PC-9 (cell line): ENCODE results near the gene CDC42BPB. TPM values are rescaled to one million over a fixed set of nuclear protein-coding genes. Genes with fewer than 3 reads are reported as not detected.

ENCODE experiments used
- BruUV-seq: library from RNA; stranded (reverse); fragments of 400-500 nt; replicated peaks from 2 replicates; lab custom pipeline; 2021; lab: Mats Ljungman, UMichigan
- CTCF ChIA-PET: fragments of 300-600 bp; sonication (Branson Sonifier 250); formaldehyde crosslinking; loops from one replicate; lab custom pipeline; 2022; ENCODE audit warnings: antibody characterized with exemption; lab: Charles Lee
- POLR2A ChIA-PET: fragments of 300-600 bp; sonication (Branson Sonifier 250); formaldehyde crosslinking; loops from one replicate; lab custom pipeline; 2022; ENCODE audit warnings: antibody characterized with exemption; ENCODE audit not compliant: unreplicated experiment; lab: Charles Lee
- DNase-seq, 2 experiments: peaks; one replicate each; pipeline versions ENCODE4 v3.0.0 to v3.0.0-alpha.2; 2015 to 2022; ENCODE audit warnings: mixed read lengths in 1 of 2
- H2AFZ ChIP-seq: fragments of 200-600 bp; sonication (generic); 2 replicates; pipeline ENCODE4 v1.8.1; 2017; ENCODE audit warnings: antibody characterized with exemption
- H3F3A ChIP-seq: fragments of 200-600 bp; sonication (generic); 2 replicates; pipeline ENCODE4 v1.8.1; 2017; ENCODE audit warnings: antibody characterized with exemption, mild to moderate bottlenecking, low read depth; ENCODE audit not compliant: insufficient read depth
- H3K27ac ChIP-seq: fragments of 200-600 bp; sonication (generic); 2 replicates; pipeline ENCODE4 v1.6.1; 2016; ENCODE audit warnings: mixed run types
- H3K27me3 ChIP-seq: fragments of 200-600 bp; sonication (generic); 2 replicates; pipeline ENCODE4 v1.6.1; 2016; ENCODE audit warnings: low read depth, mixed run types; ENCODE audit not compliant: insufficient read depth
- H3K36me3 ChIP-seq: fragments of 200-600 bp; sonication (generic); 2 replicates; pipeline ENCODE4 v1.6.1; 2016; ENCODE audit warnings: low read depth, mixed run types
- H3K4me1 ChIP-seq: fragments of 200-600 bp; sonication (generic); replicated peaks from 2 replicates; pipeline ENCODE4 v1.6.1; 2016; ENCODE audit warnings: mixed run types; ENCODE audit not compliant: insufficient read depth
- H3K4me2 ChIP-seq: fragments of 200-600 bp; sonication (generic); 2 replicates; pipeline ENCODE4 v1.6.1; 2017; ENCODE audit warnings: mixed run types
- H3K4me3 ChIP-seq: fragments of 200-600 bp; sonication (generic); 2 replicates; pipeline ENCODE4 v1.6.1; 2016; ENCODE audit warnings: mixed run types
- H3K79me2 ChIP-seq: fragments of 200-600 bp; sonication (generic); 2 replicates; pipeline ENCODE4 v1.6.1; 2017; ENCODE audit warnings: low read depth, mixed run types
- H3K9me2 ChIP-seq: fragments of 200-600 bp; sonication (generic); 2 replicates; pipeline ENCODE4 v1.8.1; 2017; ENCODE audit warnings: mild to moderate bottlenecking; ENCODE audit not compliant: insufficient read depth
- H3K9me3 ChIP-seq: fragments of 200-600 bp; sonication (generic); 2 replicates; pipeline ENCODE4 v1.8.1; 2016; ENCODE audit warnings: low read depth; ENCODE audit not compliant: insufficient read depth
- H4K20me1 ChIP-seq: fragments of 200-600 bp; sonication (generic); 2 replicates; pipeline ENCODE4 v1.8.1; 2017; ENCODE audit not compliant: insufficient read depth
- CTCF ChIP-seq: fragments of 200-600 bp; sonication (generic); conservative IDR thresholded peaks from 2 replicates; pipeline ENCODE4 v1.6.1; 2017; ENCODE audit warnings: mixed run types, antibody characterized with exemption, mild to moderate bottlenecking, moderate library complexity
- EZH2 ChIP-seq: fragments of 200-600 bp; sonication (generic); IDR thresholded peaks from 2 replicates; pipeline ENCODE4 v1.8.0; 2017; ENCODE audit warnings: antibody characterized with exemption, low read depth
- intact Hi-C: fragments of 100-400 bp; cut with micrococcal nuclease; formaldehyde crosslinking; loops from one replicate; pipeline ENCODE4 v1.10.0; 2022; ENCODE audit not compliant: unreplicated experiment
- total RNA-seq: library from RNA; stranded (reverse); gene quantifications from 2 replicates; pipeline ENCODE4 v1.2.3, GENCODE V29; 2021

The CDC42BPB gene
- total RNA-seq, 1 experiment from 2014 or later, result 203 TPM

GRCh38 chr14:103101257-103101962 lies 44.1 kb upstream of the CDC42BPB start:
- H3K27ac ChIP-seq, result peak overlapping the region; percentile 83
- H3F3A ChIP-seq, result peaks cover 56% of the 10 kb centered on the region
- no peaks in the 10 kb centered on the region for H4K20me1 ChIP-seq
- CTCF ChIA-PET, result interaction anchor here (1.2 kb wide), 1 partner anchor 407 kb away, joined by 9 read pairs; no protein-coding TSS in a partner anchor
- H3K4me3 ChIP-seq, result no peak overlapping the region
- intact Hi-C loops, result loop anchor here (10.0 kb wide), 1 partner anchor 293 kb away; no protein-coding TSS in a partner anchor
- no peaks in the 10 kb centered on the region for H3K79me2 ChIP-seq
- DNase-seq, result no peak
- no peak overlapping the region for H2AFZ ChIP-seq
- H3K4me1 ChIP-seq, result peaks cover 68% of the 10 kb centered on the region
- no peak for TF ChIP-seq EZH2
- H3K36me3 ChIP-seq, result no peaks in the 10 kb centered on the region
- peak overlapping the region; percentile 63 for H3K4me2 ChIP-seq
- no TSS peak for BruUV-seq
- POLR2A ChIA-PET, result interaction anchor here (0.6 kb wide), 1 partner anchor 9 kb away, joined by 3 read pairs; no protein-coding TSS in a partner anchor
- H3K9me2 ChIP-seq, result no peaks in the 10 kb centered on the region
- no peaks in the 10 kb centered on the region for H3K27me3 ChIP-seq
- H3K9me3 ChIP-seq, result no peaks in the 10 kb centered on the region

GRCh38 chr14:103100281-103101121 lies 43.2 kb upstream of the CDC42BPB start:
- BruUV-seq, result no TSS peak
- ChIA-PET POLR2A (interaction anchor here (0.5 to 0.7 kb wide), 4 partner anchors 10 to 1144 kb away, joined by 3 to 10 read pairs (median 6); no protein-coding TSS in a partner anchor), CTCF (interaction anchor here (0.5 to 1.2 kb wide), 6 partner anchors 19 to 406 kb away, joined by 3 to 18 read pairs (median 5); no protein-coding TSS in a partner anchor)
- Histone ChIP-seq H3K36me3 (no peaks in the 10 kb centered on the region), H2AFZ (peak overlapping the region; percentile 44), H3K4me2 (peak overlapping the region; percentile 63), H3K27ac (peak overlapping the region; percentile 83), H3K27me3 (no peaks in the 10 kb centered on the region), H4K20me1 (no peaks in the 10 kb centered on the region), H3F3A (peaks cover 47% of the 10 kb centered on the region), H3K4me3 (peak overlapping the region; percentile 9; the same call in 1 of the 2 replicates), H3K9me2 (no peaks in the 10 kb centered on the region), H3K4me1 (peaks cover 63% of the 10 kb centered on the region), H3K9me3 (no peaks in the 10 kb centered on the region), H3K79me2 (no peaks in the 10 kb centered on the region)
- TF ChIP-seq CTCF (no peak), EZH2 (no peak)
- intact Hi-C loops, result loop anchor here (1.0 to 10.0 kb wide), 2 partner anchors 9 to 294 kb away; no protein-coding TSS in a partner anchor
- DNase-seq, result peak; percentile 85 to 93

GRCh38 chr14:103099733-103100280 lies 42.5 kb upstream of the CDC42BPB start:
- Histone ChIP-seq H3K36me3 (no peaks in the 10 kb centered on the region), H3K9me2 (no peaks in the 10 kb centered on the region), H3K4me3 (peak overlapping the region; percentile 9; the same call in 1 of the 2 replicates), H3K79me2 (no peaks in the 10 kb centered on the region), H2AFZ (peak overlapping the region; percentile 44), H3F3A (peaks cover 47% of the 10 kb centered on the region), H3K27ac (peak overlapping the region; percentile 83), H3K9me3 (no peaks in the 10 kb centered on the region), H3K27me3 (no peaks in the 10 kb centered on the region), H4K20me1 (no peaks in the 10 kb centered on the region), H3K4me2 (peak overlapping the region; percentile 63), H3K4me1 (peaks cover 56% of the 10 kb centered on the region)
- ChIA-PET CTCF (interaction anchor here (0.5 to 0.8 kb wide), 6 partner anchors 15 to 300 kb away, joined by 3 to 18 read pairs (median 4); no protein-coding TSS in a partner anchor), POLR2A (interaction anchor here (0.5 kb wide), 1 partner anchor 1144 kb away, joined by 10 read pairs; no protein-coding TSS in a partner anchor)
- no TSS peak for BruUV-seq
- intact Hi-C loops, result loop anchor here (1.0 to 10.0 kb wide), 2 partner anchors 9 to 295 kb away; no protein-coding TSS in a partner anchor
- TF ChIP-seq EZH2 (no peak), CTCF (no peak)
- DNase-seq, result peak in 1 of 2 experiments; percentile 77
